ENCODE measurements around the gene MAML3. TPM values are rescaled to one million over a fixed set of nuclear protein-coding genes. Genes with fewer than 3 reads are reported as not detected.

The MAML3 gene
- total and polyA plus RNA-seq, 10 donors, result 0.63 to 18.4 (median 12.7) TPM

DNA sequence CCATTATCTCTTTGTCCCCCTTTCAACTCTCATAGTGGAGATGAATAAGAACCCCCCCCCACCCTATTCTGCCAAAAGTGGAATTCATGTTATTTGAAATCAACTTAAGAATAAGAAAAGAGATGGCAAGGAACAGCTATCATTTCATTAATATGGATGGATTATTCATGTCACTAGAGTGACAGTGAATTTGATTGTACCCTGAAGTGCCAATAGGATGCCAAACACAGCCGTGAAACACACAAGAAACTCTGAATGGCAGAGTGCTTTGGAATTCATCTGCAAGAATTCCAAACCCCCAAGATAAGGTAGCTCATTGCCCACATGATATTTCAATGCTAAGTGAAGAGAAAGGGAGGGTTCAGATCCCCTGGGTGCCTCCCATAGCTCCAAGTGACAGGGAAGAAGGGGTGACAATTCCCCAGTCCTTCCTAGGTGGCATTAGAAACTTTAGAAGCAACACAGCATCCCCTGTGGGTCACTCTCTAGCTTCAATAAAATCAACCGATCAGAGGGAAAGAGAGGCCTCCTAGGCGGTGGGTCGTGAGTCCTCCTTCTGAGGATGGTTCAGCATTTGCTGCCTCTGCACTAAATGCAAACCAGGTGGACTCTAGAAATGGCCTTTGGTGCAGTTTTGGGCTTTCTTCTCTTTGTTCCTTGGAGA, 404.0 kb downstream of the MAML3 start:
- intact Hi-C loops (cut with DNase I; ENCODE audit: low total_unique reads), result no loop called here
- no peak for DNase-seq
- Histone ChIP-seq H3K4me1 (peaks cover 0 to 10% (median 0%) of the 10 kb centered on the region in 6 donors), H3K36me3 (no peaks in the 10 kb centered on the region), H3K9me3 (no peaks in the 10 kb centered on the region), H3K4me3 (no peak overlapping the region), H3K27me3 (replicated peaks in 1 of 7) (no peaks in the 10 kb centered on the region), H3K27ac (no peak overlapping the region)
- TF ChIP-seq POLR2A (IDR thresholded peaks at IDR 0.05) (no peak), POLR2AphosphoS5 (IDR thresholded peaks at IDR 0.05) (no peak)
- TF ChIP-seq, protein P1, sequence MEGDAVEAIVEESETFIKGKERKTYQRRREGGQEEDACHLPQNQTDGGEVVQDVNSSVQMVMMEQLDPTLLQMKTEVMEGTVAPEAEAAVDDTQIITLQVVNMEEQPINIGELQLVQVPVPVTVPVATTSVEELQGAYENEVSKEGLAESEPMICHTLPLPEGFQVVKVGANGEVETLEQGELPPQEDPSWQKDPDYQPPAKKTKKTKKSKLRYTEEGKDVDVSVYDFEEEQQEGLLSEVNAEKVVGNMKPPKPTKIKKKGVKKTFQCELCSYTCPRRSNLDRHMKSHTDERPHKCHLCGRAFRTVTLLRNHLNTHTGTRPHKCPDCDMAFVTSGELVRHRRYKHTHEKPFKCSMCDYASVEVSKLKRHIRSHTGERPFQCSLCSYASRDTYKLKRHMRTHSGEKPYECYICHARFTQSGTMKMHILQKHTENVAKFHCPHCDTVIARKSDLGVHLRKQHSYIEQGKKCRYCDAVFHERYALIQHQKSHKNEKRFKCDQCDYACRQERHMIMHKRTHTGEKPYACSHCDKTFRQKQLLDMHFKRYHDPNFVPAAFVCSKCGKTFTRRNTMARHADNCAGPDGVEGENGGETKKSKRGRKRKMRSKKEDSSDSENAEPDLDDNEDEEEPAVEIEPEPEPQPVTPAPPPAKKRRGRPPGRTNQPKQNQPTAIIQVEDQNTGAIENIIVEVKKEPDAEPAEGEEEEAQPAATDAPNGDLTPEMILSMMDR (IDR thresholded peaks at IDR 0.05 in 8 of 11, conservative IDR thresholded peaks at IDR 0.05 in 3 of 11), result no peak
- 89 to 98% (median 93%) methylated on average over 4 of the region's 4 CpGs for WGBS, 5 donors

DNA sequence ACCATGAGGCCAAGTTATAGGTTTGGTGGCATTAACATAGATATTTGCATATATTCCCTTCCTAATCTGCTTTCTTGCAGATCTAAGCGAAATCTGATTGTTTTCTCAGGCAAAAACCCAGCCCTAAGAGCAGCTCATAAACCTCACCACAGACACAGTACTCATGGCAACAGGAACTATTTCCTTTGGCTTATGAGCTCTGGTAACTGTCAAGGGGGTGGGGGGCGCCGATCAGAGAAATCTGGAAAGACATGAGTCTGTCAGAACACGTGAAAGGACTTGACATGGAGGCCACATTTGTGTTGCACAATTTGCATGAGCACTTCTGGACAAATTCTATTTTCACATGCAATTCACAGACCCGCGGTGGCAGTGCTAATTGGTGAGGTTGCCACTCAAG, 404.6 kb downstream of the MAML3 start:
- peaks cover 0 to 10% (median 0%) of the 10 kb centered on the region in 6 donors for H3K4me1 ChIP-seq
- H3K9me3 ChIP-seq, result no peaks in the 10 kb centered on the region
- no peaks in the 10 kb centered on the region for H3K36me3 ChIP-seq
- no peak overlapping the region for H3K27ac ChIP-seq
- intact Hi-C loops (cut with DNase I; ENCODE audit: low total_unique reads), result no loop called here
- TF ChIP-seq POLR2A (IDR thresholded peaks at IDR 0.05) (no peak), POLR2AphosphoS5 (IDR thresholded peaks at IDR 0.05) (no peak)
- TF ChIP-seq, protein P1 (IDR thresholded peaks at IDR 0.05 in 8 of 11, conservative IDR thresholded peaks at IDR 0.05 in 3 of 11), result no peak
- DNase-seq, result no peak
- 53 to 71% (median 65%) methylated on average over 6 of the region's 6 CpGs for WGBS, 5 donors
- H3K4me3 ChIP-seq, result no peak overlapping the region
- no peaks in the 10 kb centered on the region for H3K27me3 ChIP-seq (replicated peaks in 1 of 7)

DNA sequence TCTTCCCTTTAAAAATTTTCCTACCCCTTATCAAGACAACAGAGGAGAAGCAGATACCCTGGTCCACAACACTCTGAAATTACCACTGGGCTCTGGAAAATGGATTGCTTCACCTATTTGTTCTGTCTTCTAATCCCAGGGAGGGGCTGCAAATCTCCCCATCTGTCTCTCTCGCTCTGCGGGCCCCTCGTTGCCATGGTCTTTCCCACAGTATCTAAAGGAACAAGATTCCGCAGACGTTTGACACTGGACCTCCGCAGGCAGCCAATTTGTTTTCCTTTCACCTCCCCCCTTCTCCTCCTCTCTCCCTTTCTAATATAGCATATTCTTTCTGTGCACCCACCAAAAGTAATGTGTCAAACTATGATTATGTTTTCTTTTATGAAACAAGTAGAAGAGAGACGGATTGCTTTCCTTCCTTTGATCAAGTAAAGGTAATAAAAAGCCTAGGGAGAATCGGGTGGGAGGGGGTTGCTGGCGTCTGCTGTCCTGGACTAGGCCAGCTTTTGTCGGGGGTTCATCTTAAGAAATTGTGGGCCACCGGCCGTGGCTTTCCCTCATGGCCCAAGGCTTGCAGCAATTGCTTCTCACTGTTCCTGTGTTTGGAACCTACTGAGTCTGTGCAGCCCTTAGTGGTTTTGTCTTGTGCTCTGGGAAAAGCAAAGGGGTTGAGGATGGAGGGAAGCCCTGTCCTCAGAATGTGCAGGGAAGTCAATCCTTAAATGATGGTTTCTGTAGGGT, 407.4 kb downstream of the MAML3 start:
- intact Hi-C loops (cut with DNase I; ENCODE audit: low total_unique reads), result no loop called here
- Histone ChIP-seq H3K27me3 (replicated peaks in 1 of 7) (no peaks in the 10 kb centered on the region), H3K9me3 (no peaks in the 10 kb centered on the region), H3K4me3 (no peak overlapping the region), H3K4me1 (peaks cover 0 to 10% (median 0%) of the 10 kb centered on the region in 6 donors), H3K36me3 (no peaks in the 10 kb centered on the region), H3K27ac (no peak overlapping the region)
- 71 to 87% (median 76%) methylated on average over 12 of the region's 12 CpGs for WGBS, 5 donors
- TF ChIP-seq, protein P1 (IDR thresholded peaks at IDR 0.05 in 8 of 11, conservative IDR thresholded peaks at IDR 0.05 in 3 of 11), result no peak
- TF ChIP-seq POLR2AphosphoS5 (IDR thresholded peaks at IDR 0.05), result no peak
- TF ChIP-seq POLR2A (IDR thresholded peaks at IDR 0.05), result no peak
- DNase-seq, result no peak

DNA sequence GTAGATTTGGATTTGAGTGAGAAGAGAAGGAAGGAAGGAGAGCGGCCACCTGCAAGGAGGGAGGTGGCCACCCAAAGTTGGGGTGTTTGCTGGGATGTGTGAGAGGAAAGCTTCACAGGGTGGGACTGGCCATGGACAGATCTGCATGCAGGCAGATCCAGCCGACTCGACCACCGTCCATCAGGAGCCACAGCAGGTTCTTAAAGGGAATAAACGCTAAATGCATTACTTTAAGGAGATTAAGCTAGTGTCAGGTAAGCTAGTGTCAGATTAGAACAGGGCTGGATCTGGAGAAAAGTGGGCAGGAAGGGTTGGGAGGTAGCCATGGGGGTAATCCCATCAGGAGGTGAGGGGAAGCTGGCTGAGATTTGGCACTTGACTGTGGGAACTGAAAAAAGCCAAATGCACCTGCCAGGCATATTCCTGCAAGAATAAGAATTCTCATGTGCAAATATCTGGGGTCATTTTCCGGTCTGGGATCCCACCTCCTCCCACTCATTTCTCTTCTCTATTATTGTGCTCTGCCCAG, 408.8 kb downstream of the MAML3 start:
- intact Hi-C loops (cut with DNase I; ENCODE audit: low total_unique reads), result no loop called here
- Histone ChIP-seq H3K36me3 (no peaks in the 10 kb centered on the region), H3K4me3 (no peak overlapping the region), H3K27me3 (replicated peaks in 1 of 7) (no peaks in the 10 kb centered on the region), H3K4me1 (peaks cover 4 to 24% (median 12%) of the 10 kb centered on the region in 6 donors), H3K9me3 (no peaks in the 10 kb centered on the region), H3K27ac (no peak overlapping the region)
- no peak for DNase-seq
- no peak for TF ChIP-seq POLR2AphosphoS5 (IDR thresholded peaks at IDR 0.05)
- TF ChIP-seq POLR2A (IDR thresholded peaks at IDR 0.05), result no peak
- TF ChIP-seq, protein P1 (IDR thresholded peaks at IDR 0.05 in 8 of 11, conservative IDR thresholded peaks at IDR 0.05 in 3 of 11), result no peak
- WGBS, 5 donors, result 91 to 95% (median 92%) methylated on average over 6 of the region's 6 CpGs

Measured in spleen (tissue), 11 donors.